ENCODE results near the gene KIAA1217.

Gene KIAA1217

GRCh38 chr10:24404567-24404966, 195.6 kb downstream of the KIAA1217 start:
- H3K4me1 ChIP-seq (ENCODE audit: insufficient read depth, low read length) = no peaks in the 10 kb centered on the region
- H3K79me2 ChIP-seq (ENCODE audit: insufficient read depth, low read length) = no peaks in the 10 kb centered on the region
- no peak for ATAC-seq (ENCODE audit: insufficient read depth, low read depth)
- no peak overlapping the region for H3K27ac ChIP-seq (ENCODE audit: low read length)
- no peak overlapping the region for H3K9ac ChIP-seq (ENCODE audit: low read depth, low read length)
- H2AFZ ChIP-seq (ENCODE audit: low read depth, low read length) = no peak overlapping the region
- H3K9me3 ChIP-seq (ENCODE audit: insufficient read depth, low read length, severe bottlenecking) = no peaks in the 10 kb centered on the region
- H3K27me3 ChIP-seq (ENCODE audit: insufficient read depth, low read length, poor library complexity) = no peaks in the 10 kb centered on the region
- no peak for DNase-seq
- no peak for TF ChIP-seq CTCF (IDR thresholded peaks at IDR 0.05; ENCODE audit: borderline replicate concordance, extremely low read depth, low read length, poor library complexity, severe bottlenecking)
- no peak for TF ChIP-seq EZH2 (IDR thresholded peaks at IDR 0.05; ENCODE audit: borderline replicate concordance, low read depth, low read length, severe bottlenecking)
- H3K4me2 ChIP-seq (ENCODE audit: insufficient read depth, low read length) = no peak overlapping the region
- no peaks in the 10 kb centered on the region for H4K20me1 ChIP-seq (ENCODE audit: insufficient read depth, low read length)
- no peak overlapping the region for H3K4me3 ChIP-seq (ENCODE audit: low read depth in 1 of 2, low read length in 2 of 2)
- H3K36me3 ChIP-seq (ENCODE audit: insufficient read depth, low read length) = no peaks in the 10 kb centered on the region

GRCh38 chr10:24405635-24406034, 196.7 kb downstream of the KIAA1217 start:
- no peak for DNase-seq
- no peaks in the 10 kb centered on the region for H3K36me3 ChIP-seq (ENCODE audit: insufficient read depth, low read length)
- no peak for TF ChIP-seq EZH2 (IDR thresholded peaks at IDR 0.05; ENCODE audit: borderline replicate concordance, low read depth, low read length, severe bottlenecking)
- TF ChIP-seq CTCF (IDR thresholded peaks at IDR 0.05; ENCODE audit: borderline replicate concordance, extremely low read depth, low read length, poor library complexity, severe bottlenecking) = no peak
- no peak overlapping the region for H2AFZ ChIP-seq (ENCODE audit: low read depth, low read length)
- no peak overlapping the region for H3K9ac ChIP-seq (ENCODE audit: low read depth, low read length)
- H3K27me3 ChIP-seq (ENCODE audit: insufficient read depth, low read length, poor library complexity) = no peaks in the 10 kb centered on the region
- no peak overlapping the region for H3K4me3 ChIP-seq (ENCODE audit: low read depth in 1 of 2, low read length in 2 of 2)
- H3K4me2 ChIP-seq (ENCODE audit: insufficient read depth, low read length) = no peak overlapping the region
- H3K9me3 ChIP-seq (ENCODE audit: insufficient read depth, low read length, severe bottlenecking) = no peaks in the 10 kb centered on the region
- no peak for ATAC-seq (ENCODE audit: insufficient read depth, low read depth)
- no peaks in the 10 kb centered on the region for H3K79me2 ChIP-seq (ENCODE audit: insufficient read depth, low read length)
- no peak overlapping the region for H3K27ac ChIP-seq (ENCODE audit: low read length)
- H4K20me1 ChIP-seq (ENCODE audit: insufficient read depth, low read length) = no peaks in the 10 kb centered on the region
- H3K4me1 ChIP-seq (ENCODE audit: insufficient read depth, low read length) = no peaks in the 10 kb centered on the region

- no peak for ATAC-seq (ENCODE audit: insufficient read depth, low read depth)
- no peaks in the 10 kb centered on the region for H3K27me3 ChIP-seq (ENCODE audit: insufficient read depth, low read length, poor library complexity)
- TF ChIP-seq EZH2 (IDR thresholded peaks at IDR 0.05; ENCODE audit: borderline replicate concordance, low read depth, low read length, severe bottlenecking) = no peak
- TF ChIP-seq CTCF (IDR thresholded peaks at IDR 0.05; ENCODE audit: borderline replicate concordance, extremely low read depth, low read length, poor library complexity, severe bottlenecking) = no peak
Observed at GRCh38 chr10:24406809-24407483, 198.0 kb downstream of the KIAA1217 start.

More at GRCh38 chr10:24406809-24407483, 198.0 kb downstream of the KIAA1217 start:
- no peaks in the 10 kb centered on the region for H3K9me3 ChIP-seq (ENCODE audit: insufficient read depth, low read length, severe bottlenecking)
- H3K9ac ChIP-seq (ENCODE audit: low read depth, low read length) = no peak overlapping the region
- H3K79me2 ChIP-seq (ENCODE audit: insufficient read depth, low read length) = no peaks in the 10 kb centered on the region
- H3K4me1 ChIP-seq (ENCODE audit: insufficient read depth, low read length) = no peaks in the 10 kb centered on the region
- no peak overlapping the region for H3K27ac ChIP-seq (ENCODE audit: low read length)
- no peak for DNase-seq
- H4K20me1 ChIP-seq (ENCODE audit: insufficient read depth, low read length) = no peaks in the 10 kb centered on the region
- no peak overlapping the region for H3K4me2 ChIP-seq (ENCODE audit: insufficient read depth, low read length)
- H3K36me3 ChIP-seq (ENCODE audit: insufficient read depth, low read length) = no peaks in the 10 kb centered on the region
- H2AFZ ChIP-seq (ENCODE audit: low read depth, low read length) = no peak overlapping the region
- no peak overlapping the region for H3K4me3 ChIP-seq (ENCODE audit: low read depth in 1 of 2, low read length in 2 of 2)
